Posterior vena cava (tissue), 2 donors: ENCODE measurements around the gene OR7G3. TPM values are rescaled to one million over a fixed set of nuclear protein-coding genes. Genes with fewer than 3 reads are reported as not detected.

Experiments used
- DNase-seq: peaks from one replicate; pipeline ENCODE4 v3.0.0-alpha.2; 2020; ENCODE audit warnings: low spot score
- intact Hi-C, 2 donors: fragments of 100-400 bp; cut with DNase I; formaldehyde crosslinking; loops; one replicate each; pipeline versions ENCODE4 v1.14.1 to v1.14.2; 2022 to 2023
- long read RNA-seq, 2 donors: library from polyadenylated mRNA; unstranded; transcript quantifications; one replicate each; pipeline ENCODE4 v2.0.0, GENCODE V29; 2020 to 2021
- total RNA-seq, 2 donors: library from RNA; stranded (reverse); fragmentation: NEBNext Ultra II Directional; extraction: Animal tissue kit (Norgen Biotek cat#: 25700); gene quantifications; one replicate each; pipeline ENCODE4 v1.2.1, GENCODE V29; 2021
- donor health status: DM: yes; HTN: yes; CAD: no.
- donor health status: DM: yes; HTN: yes; CAD: no.

Gene OR7G3
- total RNA-seq: not detected
- long read RNA-seq, donor 1: 0 reads
- long read RNA-seq, donor 2: 0 reads

GRCh38 chr19:9126900-9127405 is at the start of gene OR7G3:
Gene OR7G3 (minus strand): TSS chr19:9126950. CDS start chr19:9126950, 0 bp downstream.
- DNase-seq: no peak
- intact Hi-C loops: no loop called here

GRCh38 chr19:9175326-9175725 is 48.6 kb upstream of the OR7G3 start:
- no peak for DNase-seq
- intact Hi-C loops: no loop called here

GRCh38 chr19:9171393-9171991 is 44.7 kb upstream of the OR7G3 start:
- no peak for DNase-seq
- intact Hi-C loops: no loop called here

GRCh38 chr19:9166846-9167245 is 40.1 kb upstream of the OR7G3 start:
- intact Hi-C loops: no loop called here
- DNase-seq: no peak

GRCh38 chr19:9165261-9165660 is 38.5 kb upstream of the OR7G3 start:
- intact Hi-C loops: no loop called here
- DNase-seq: no peak

- DNase-seq: no peak
- intact Hi-C loops: no loop called here
Observed at GRCh38 chr19:9161427-9161826, 34.7 kb upstream of the OR7G3 start.

GRCh38 chr19:9159891-9160290 is 33.1 kb upstream of the OR7G3 start:
- intact Hi-C loops: no loop called here

GRCh38 chr19:9156304-9156703 is 29.6 kb upstream of the OR7G3 start:
- intact Hi-C loops: no loop called here
- no peak for DNase-seq

More at GRCh38 chr19:9159891-9160290, 33.1 kb upstream of the OR7G3 start:
- no peak for DNase-seq

- DNase-seq: no peak
- intact Hi-C loops: no loop called here
Observed at GRCh38 chr19:9155591-9155990, 28.8 kb upstream of the OR7G3 start.

GRCh38 chr19:9151367-9151766 is 24.6 kb upstream of the OR7G3 start:
- no peak for DNase-seq
- intact Hi-C loops: no loop called here

- intact Hi-C loops: no loop called here
- no peak for DNase-seq
Observed at GRCh38 chr19:9150650-9151049, 23.9 kb upstream of the OR7G3 start.

- no peak for DNase-seq
- intact Hi-C loops: no loop called here
Observed at GRCh38 chr19:9149997-9150396, 23.2 kb upstream of the OR7G3 start.

- intact Hi-C loops: no loop called here
- DNase-seq: no peak
Observed at GRCh38 chr19:9148697-9149096, 21.9 kb upstream of the OR7G3 start.

GRCh38 chr19:9146882-9147281 is 20.1 kb upstream of the OR7G3 start:
- intact Hi-C loops: no loop called here
- no peak for DNase-seq

GRCh38 chr19:9144920-9145319 is 18.2 kb upstream of the OR7G3 start:
- DNase-seq: no peak
- intact Hi-C loops: no loop called here

- intact Hi-C loops: no loop called here
- DNase-seq: peak; percentile 97
Observed at GRCh38 chr19:9140159-9140874, 13.6 kb upstream of the OR7G3 start, which contains the start of gene ZNF317. Gene ZNF317 (plus strand): TSS chr19:9140397. CDS start chr19:9156017, 15,620 bp downstream.

GRCh38 chr19:9139609-9140158 is 12.9 kb upstream of the OR7G3 start:
- no peak for DNase-seq
- intact Hi-C loops: no loop called here

GRCh38 chr19:9132422-9132821 is 5.7 kb upstream of the OR7G3 start:
- DNase-seq: no peak
- intact Hi-C loops: no loop called here

- intact Hi-C loops: no loop called here
Observed at GRCh38 chr19:9130965-9131364, 4.2 kb upstream of the OR7G3 start.

GRCh38 chr19:9128171-9128570 is 1.4 kb upstream of the OR7G3 start:
- intact Hi-C loops: no loop called here
- DNase-seq: no peak

More at GRCh38 chr19:9130965-9131364, 4.2 kb upstream of the OR7G3 start:
- no peak for DNase-seq
